NCI-H748 treated with DMSO at 0.1 percent for 48 hours (cell line): Measurements from ENCODE around the gene ARHGEF16.

ENCODE experiments used
- DNase-seq: peaks from one replicate; lab custom pipeline; 2025; lab: John Stamatoyannopoulos, UW

The ARHGEF16 gene

DNA sequence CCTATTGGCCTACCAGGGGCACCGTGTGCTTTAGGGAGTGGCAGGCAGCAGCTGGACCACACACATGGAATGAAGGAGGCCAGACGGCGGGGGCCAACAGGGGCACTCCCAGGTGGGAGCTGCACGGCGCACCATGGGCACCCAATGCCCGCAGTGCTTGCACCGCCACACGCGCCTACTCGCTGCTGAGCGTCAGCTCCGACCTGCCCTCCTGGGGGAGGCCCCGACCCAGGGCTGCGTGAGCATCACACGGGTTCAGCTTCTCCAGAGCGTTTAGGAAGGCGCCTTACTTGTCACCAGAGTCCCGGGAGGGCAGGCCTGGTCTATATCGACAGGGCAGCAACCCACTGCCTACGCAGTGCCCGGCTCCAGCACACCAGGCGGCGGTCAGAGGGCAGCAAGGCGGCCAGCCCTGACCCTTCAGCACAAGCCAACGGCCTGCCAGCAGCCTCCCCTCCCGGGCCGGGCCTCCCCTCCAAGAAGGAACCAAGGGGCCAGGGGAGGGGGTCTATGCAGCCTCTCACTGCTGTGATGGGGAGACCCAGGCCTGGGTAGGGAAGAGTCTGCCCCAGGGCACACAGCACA lies 64.9 kb downstream of the ARHGEF16 start:
- DNase-seq, result no peak

- no peak for DNase-seq
These were observed 66.2 kb downstream of the ARHGEF16 start for GRCh38 chr1:3520419-3521378.

DNA sequence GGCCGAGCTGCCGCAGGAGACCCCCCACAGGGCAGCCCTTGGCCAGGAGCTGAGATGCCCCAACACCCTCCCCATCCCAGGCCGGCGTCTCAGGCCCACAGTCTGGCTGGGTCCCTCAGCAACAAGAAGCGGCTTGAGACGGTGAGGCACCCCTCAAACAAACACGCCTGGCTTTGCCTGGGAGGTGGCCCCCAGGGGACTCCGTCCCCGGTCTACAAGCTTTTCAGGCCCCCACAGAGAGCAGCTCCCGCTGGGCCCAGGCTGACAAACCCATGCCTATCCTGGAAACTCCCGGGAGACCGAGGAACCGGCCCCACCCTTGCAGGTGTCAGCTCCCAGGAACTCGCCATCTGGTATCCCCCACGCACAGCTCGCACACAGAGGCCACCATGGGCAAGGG lies 67.0 kb downstream of the ARHGEF16 start:
- no peak for DNase-seq

- DNase-seq, result no peak
These were observed 67.6 kb downstream of the ARHGEF16 start for GRCh38 chr1:3522112-3522511.

GRCh38 chr1:3522564-3523265 lies 68.2 kb downstream of the ARHGEF16 start:
- DNase-seq, result no peak

- DNase-seq, result no peak
These were observed 69.5 kb downstream of the ARHGEF16 start for GRCh38 chr1:3523980-3524379.

DNA sequence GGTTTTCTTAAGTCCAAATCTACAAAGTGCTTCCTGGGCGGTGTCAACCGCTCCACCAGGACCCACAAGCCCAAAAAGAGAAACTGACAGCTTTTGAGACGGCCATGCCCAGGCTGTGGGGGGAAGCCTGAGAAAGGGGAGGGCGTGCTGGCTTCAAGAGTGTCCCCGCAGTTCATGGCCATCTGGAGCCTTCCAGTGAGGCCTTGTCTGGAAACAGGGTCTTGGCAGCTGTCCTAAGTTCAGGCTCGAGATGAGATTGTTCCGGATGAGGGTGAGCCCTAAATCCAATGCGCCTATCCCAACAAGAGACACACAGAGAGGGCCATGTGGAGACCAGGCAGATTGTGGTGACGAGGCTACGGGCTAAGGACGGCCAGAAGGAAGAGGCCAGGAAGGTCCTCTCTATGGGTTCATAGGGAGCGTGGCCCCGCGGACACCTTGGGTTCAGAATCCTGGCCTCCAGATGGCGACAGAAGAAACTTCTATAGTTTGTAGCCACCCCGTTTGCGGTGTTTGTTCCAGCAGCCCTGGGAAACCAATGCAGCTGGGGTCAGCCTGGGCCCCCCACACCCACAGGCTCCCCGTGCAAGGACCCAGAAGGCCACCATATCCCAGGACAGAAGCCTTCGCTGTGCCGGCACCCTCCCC lies 70.2 kb downstream of the ARHGEF16 start:
- no peak for DNase-seq

DNA sequence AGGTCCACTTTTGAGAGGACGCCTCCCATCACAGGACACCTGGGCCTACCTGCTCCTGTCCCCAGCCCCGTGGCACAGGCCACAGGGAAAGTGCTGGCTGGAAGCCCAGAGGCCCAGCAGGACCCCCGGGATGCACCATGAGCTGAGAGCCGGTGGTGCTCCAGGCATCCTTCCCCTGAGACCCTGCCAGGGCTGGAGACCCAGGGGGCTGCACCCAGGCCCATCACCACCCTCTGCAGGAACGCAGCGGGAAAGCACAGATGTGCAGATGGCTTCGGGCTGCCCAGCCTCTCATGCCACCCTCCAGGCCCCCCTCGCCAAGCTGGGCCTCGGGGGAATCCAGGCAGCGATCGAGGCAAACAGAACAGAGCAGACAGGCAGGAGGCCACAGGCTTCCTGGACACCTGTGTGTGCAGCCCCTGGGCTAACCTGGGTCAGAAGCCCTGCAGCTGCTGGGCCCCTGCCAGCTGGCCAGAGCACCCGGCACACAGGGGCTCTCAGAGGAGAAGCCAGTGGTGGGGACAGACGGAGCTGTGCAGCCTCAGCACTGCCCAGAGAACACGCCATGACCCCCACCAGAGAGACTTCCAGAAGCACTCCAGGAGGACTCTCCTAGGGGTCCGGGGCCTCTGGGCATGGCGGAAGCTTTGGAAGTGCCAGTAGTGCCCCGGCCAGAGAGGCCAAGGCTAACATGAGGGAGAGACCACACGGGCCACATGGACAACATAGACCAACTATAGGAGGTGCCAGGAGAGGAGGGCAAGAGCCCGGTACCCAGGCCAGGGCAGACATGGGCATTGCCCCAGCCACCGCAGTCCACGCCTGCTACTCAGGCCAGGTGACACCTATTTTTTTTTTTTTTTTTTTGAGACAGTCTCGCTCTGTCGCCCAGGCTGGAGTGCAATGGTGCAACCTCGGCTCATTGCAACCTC lies 71.4 kb downstream of the ARHGEF16 start:
- no peak for DNase-seq

- DNase-seq, result no peak
These were observed 73.3 kb downstream of the ARHGEF16 start for GRCh38 chr1:3527774-3528173.

DNA sequence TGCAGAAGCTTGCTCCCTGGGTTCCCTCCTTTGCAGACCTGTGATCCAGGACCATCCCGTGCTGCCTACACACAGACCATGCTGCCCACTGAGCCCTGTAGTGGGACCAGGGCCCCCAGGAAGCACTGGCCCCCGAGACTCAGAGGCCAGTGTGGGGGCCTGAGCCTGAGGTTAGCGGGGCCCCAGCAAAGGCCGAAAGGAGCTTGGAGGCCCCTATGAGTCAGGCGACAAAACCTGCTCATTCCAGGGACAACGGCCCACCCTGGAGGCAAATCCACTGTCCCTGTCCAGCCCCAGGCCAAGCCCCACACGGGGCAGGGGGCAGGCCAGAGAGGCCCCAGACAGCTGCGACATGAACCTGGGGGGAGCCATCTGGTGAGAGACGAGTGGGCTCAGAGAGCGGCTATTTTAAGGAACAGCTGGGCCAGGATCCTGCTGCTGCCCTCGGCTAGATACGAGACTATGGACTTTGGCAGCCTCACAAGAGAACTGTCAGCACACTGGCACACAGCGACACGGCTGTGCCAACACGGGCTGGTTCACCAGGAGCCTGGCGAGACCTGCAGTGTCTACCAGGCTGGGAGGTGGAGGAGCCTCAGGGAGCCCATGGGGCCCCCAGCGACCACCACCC lies 74.7 kb downstream of the ARHGEF16 start:
- no peak for DNase-seq

DNA sequence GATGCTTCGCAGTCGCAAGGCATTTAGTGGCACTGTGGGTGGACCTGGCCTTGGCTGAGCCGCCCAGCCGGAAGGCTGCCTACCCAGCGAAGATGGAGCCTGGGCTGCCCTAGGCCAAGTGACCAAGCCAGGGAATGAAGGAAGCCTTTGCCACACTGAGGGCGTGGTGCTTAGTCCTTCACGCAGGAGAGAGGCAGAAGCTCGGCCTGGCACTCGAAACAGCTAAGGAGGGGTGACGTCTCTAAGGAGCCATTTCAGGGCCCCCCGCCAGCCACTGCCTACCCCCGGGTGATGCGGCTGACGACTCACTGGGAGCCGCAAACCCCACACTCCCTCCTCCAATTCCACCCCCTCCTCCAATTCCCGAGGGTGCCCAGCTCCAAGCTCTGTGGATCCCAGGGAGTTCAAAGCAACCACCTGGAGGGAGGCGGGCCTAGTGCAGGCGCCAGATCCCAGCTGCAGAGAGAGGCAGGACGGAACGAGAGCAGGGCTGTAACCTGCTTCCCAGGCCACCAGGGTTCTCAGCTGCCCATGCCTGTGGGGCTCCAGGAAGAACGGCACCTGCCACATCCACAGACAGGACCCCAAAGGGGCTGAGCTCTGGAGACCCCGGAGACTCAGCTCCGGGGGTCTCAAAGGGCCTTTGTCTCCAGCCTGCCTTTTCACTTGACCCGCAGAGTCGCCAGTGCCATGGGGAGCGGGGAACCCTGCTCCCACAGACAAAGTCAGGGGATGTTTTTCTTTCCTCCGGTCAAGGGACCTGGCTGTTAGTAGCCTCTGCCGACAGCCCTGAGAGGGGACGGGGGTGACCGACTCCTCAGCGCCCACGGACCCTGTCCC lies 75.8 kb downstream of the ARHGEF16 start:
- no peak for DNase-seq
